GM19397 (cell line): Measurements from ENCODE around the gene TBR1.

Experiments used
- ATAC-seq: cut with Tn5 transposase; IDR thresholded peaks from one replicate; pipeline ENCODE4 v1.9.1; 2021; ENCODE audit warnings: mild to moderate bottlenecking, moderate library complexity; ENCODE audit not compliant: unreplicated experiment

The TBR1 gene

GRCh38 chr2:161415987-161416707 lies at the start of gene TBR1:
Gene TBR1 (plus strand): TSS chr2:161416297. CDS start chr2:161416411, 114 bp downstream.
- no peak for ATAC-seq

DNA sequence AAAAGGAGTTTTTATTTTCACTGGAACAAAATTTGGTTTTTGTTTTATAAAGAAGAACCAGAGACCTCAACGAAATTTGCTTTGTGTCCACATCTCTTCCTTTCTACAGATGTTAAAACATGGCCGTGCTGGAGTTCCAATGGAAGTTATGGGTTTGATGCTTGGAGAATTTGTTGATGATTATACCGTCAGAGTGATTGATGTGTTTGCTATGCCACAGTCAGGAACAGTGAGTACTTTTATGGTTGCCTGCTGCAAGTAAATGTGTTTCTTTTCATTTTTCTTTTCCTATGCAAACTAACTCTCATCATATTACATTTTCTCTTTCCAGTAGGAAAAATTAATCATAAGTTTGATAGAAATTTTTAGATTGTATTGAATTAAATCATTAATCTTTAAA lies 48.4 kb upstream of the TBR1 start:
- no peak for ATAC-seq

- no peak for ATAC-seq
Observed at GRCh38 chr2:161369311-161369710, 46.8 kb upstream of the TBR1 start.

- no peak for ATAC-seq
Observed at GRCh38 chr2:161370981-161371380, 45.1 kb upstream of the TBR1 start.

DNA sequence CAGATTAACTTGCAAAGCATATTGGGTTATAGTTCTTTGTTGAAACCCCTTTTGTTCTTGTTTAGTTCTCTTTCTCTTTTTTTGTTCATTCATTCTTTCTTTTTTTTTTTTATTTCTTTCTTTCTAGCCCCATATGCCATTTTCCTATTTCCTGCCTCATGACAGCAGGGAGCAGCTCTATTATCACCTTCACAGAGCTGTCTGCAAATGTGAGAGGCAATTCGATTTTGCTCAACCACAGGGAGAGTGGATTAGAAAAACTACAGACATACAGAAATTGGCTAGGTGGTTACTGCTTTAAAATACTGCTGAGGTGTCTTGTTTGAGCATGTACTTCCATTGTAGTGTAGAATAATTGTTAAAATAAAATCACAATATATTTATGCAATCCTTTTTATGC lies 44.2 kb upstream of the TBR1 start:
- ATAC-seq, result no peak

DNA sequence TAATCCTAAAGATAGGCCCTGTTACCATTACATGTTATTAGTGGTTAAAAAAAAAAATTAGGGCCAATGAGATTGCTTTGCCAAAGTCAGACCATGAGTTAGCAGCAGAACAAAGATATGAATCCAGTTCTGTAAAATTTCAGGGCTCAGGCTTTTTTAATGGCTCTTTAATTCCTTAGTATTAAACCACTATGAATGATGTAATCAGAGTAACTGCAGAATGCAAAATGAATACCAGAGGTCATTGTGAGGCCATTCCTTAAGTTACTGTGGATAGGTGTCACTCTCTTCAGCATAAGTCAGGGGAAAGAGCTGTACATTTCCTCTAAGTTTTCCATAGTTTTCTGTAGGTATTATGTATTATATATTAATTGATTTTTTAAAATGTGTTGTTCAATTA lies 42.2 kb upstream of the TBR1 start:
- no peak for ATAC-seq

GRCh38 chr2:161374446-161374845 lies 41.7 kb upstream of the TBR1 start:
- ATAC-seq, result no peak

GRCh38 chr2:161379740-161380139 lies 36.4 kb upstream of the TBR1 start:
- ATAC-seq, result no peak

GRCh38 chr2:161381546-161381945 lies 34.6 kb upstream of the TBR1 start:
- no peak for ATAC-seq

GRCh38 chr2:161382747-161383146 lies 33.4 kb upstream of the TBR1 start:
- no peak for ATAC-seq

DNA sequence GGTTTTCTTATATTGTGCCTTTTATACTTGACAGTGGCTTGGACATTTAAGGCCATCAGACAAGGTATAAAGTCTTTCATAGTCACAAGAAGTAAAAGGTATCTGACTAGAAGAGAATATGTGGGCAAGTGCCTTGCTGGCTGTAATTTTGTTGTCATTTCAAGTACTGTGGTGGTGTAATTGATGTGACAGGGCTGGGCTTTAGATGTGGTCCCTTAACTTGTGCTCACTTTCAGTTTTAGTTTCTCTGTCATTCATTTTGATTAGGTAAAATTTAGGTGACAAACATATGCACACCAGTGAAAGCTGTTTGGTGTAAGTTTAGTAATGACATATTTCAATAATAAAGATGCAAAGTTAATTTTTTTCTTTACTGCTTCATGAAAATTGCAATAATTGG lies 31.2 kb upstream of the TBR1 start:
- ATAC-seq, result peak; percentile 73

GRCh38 chr2:161386228-161386824 lies 29.8 kb upstream of the TBR1 start:
- peak; percentile 66 for ATAC-seq

- no peak for ATAC-seq
Observed at GRCh38 chr2:161388146-161388779, 27.8 kb upstream of the TBR1 start.

DNA sequence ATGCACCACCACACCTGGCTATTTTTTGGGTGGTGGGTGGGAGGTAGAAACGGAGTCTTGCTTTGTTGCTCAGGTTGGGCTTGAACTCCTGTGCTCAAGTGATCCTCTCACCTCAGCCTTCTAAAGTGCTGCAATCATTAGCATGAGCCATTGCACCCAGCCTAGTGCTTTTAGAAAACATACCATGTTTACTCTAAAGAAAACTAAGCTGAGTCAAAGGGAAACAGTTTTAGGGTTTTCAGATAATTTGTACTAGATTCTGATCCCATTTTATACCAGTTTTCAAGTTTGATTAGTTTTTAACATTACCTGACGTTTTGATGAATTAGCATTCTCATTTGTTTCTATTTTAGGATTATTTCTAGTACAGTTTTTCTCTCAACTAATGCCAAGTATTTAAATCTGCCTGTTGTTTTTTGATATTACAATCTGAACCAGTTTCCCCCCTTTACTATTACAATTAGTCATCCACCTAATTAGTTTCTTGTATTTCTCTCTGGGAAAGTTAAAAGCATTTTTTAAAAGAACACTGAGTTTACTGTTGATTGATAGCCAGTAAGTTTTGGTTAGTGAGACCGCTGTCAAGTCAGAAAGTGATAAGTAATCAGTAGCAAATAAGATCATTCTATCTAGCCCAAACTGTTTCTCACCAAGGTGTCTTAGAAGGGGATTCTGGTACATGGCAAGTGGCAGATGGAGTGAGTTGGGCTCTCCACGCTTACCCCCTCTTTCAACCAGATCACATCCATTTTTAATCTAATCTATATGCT lies 24.2 kb upstream of the TBR1 start:
- no peak for ATAC-seq

GRCh38 chr2:161400076-161400475 lies 16.0 kb upstream of the TBR1 start:
- ATAC-seq, result no peak

GRCh38 chr2:161402297-161402696 lies 13.8 kb upstream of the TBR1 start:
- no peak for ATAC-seq

- ATAC-seq, result no peak
Observed at GRCh38 chr2:161406316-161406715, 9.8 kb upstream of the TBR1 start.

GRCh38 chr2:161407597-161407996 lies 8.5 kb upstream of the TBR1 start:
- no peak for ATAC-seq

DNA sequence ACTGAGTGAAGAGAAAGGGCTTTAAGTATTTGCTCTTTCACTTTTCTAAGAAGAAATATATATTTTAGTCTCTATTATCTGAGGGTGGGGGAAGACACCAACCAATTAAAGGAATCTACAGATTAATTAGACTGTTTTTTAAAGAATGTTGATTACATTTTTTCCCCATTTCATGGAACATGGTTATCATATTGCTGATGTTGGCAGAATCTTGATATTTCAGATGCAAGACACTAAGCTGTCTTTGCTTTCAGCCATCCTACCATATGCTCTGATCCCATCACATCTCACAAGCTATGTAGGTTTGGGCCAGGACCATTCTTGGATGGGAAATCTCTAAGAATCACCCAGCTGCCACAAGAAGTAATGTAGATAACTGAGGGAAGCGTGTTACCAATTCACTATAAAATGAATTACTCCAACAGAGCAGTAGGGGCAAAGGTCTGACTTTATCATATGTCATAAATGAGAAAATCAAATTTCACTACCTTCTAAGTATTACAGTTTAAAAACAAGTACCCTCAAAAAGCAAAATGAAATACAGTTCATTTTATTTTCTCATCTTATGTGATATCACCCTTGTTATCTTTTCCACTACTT lies 6.7 kb upstream of the TBR1 start:
- no peak for ATAC-seq

DNA sequence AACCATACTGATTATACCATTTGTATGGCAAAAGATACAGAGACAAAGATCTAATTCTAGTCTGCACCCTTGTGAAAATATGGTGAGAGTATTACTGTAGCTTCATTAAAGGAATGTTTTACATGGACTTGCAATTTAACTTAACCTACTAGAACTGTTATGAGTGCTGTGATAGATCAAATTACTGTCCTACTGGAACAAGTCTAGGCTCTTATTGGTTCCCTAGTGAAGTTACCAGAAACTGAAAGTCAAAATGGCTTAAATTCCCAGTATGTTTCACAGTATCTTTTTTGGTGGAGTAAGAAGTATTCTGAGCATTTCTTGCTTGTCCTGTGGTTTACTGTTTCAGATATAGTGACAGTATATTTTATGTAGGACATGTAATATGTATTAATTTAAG lies 3.8 kb upstream of the TBR1 start:
- no peak for ATAC-seq
